A549 (cell line): ENCODE data around the gene NAV2. TPM values are rescaled to one million over a fixed set of nuclear protein-coding genes. Genes with fewer than 3 reads are reported as not detected.

Experiments used
- ATAC-seq, 2 experiments: fragments of 200-7000 bp in 1 of 2; fragments of >200 bp in 1 of 2; cut with Nextera tagmentation in 1 of 2; cut with Tn5 transposase in 1 of 2; 3 replicates each; pipeline versions ENCODE4 v1.8.0 to v1.9.1; 2018 to 2020; ENCODE audit warnings: mild to moderate bottlenecking in 1 of 2, moderate library complexity in 1 of 2
- CTCF ChIA-PET: fragments of 300-600 bp; sonication (Branson Sonifier 250); formaldehyde crosslinking; extraction: SDS; loops from one replicate; lab custom pipeline; 2021; ENCODE audit warnings: antibody characterized with exemption, inconsistent platforms; lab: Yijun Ruan, JAX
- POLR2A ChIA-PET: fragments of 350-600 bp; formaldehyde crosslinking; extraction: SDS; loops from one replicate; lab custom pipeline; 2021; ENCODE audit warnings: antibody characterized with exemption, inconsistent platforms; lab: Yijun Ruan, JAX
- DNase-seq, 2 experiments: peaks; one replicate each; pipeline versions ENCODE4 v3.0.0 to v3.0.0-alpha.2; 2011 to 2016; ENCODE audit warnings: low read depth in 1 of 2, low spot score in 1 of 2
- FAIRE-seq: peaks from 2 replicates; lab custom pipeline; 2011; peaks lifted over from hg19 to GRCh38; lab: Jason Lieb, UNC
- H3K27ac ChIP-seq, 2 experiments: fragments of >200 bp; sonication (Bioruptor Twin); formaldehyde crosslinking; 3 replicates each; pipeline ENCODE4 v1.5.1; 2016 to 2017
- H3K4me1 ChIP-seq: fragments of >200 bp; sonication (Bioruptor Twin); formaldehyde crosslinking; 3 replicates; pipeline ENCODE4 v1.6.1; 2016
- H3K4me2 ChIP-seq: fragments of >200 bp; sonication (Bioruptor Twin); formaldehyde crosslinking; 3 replicates; pipeline ENCODE4 v1.6.1; 2016
- H3K4me3 ChIP-seq: fragments of >200 bp; sonication (Bioruptor Twin); formaldehyde crosslinking; 3 replicates; pipeline ENCODE4 v1.5.1; 2016
- H3K9me3 ChIP-seq: fragments of >200 bp; sonication (Bioruptor Twin); formaldehyde crosslinking; 3 replicates; pipeline ENCODE4 v1.6.1; 2016
- CBX2 ChIP-seq: fragments of 200-600 bp; sonication (generic); IDR thresholded peaks from 2 replicates; pipeline ENCODE4 v1.6.1; 2016; ENCODE audit warnings: low read depth, mild to moderate bottlenecking, borderline replicate concordance
- CEBPB ChIP-seq, 2 experiments: fragments of >200 bp in 1 of 2; sonication (Bioruptor Twin) in 1 of 2; formaldehyde crosslinking in 1 of 2; IDR thresholded peaks; 2 replicates each; pipeline ENCODE4 v1.6.1; 2012 to 2016
- CHD4 ChIP-seq: fragments of 200-600 bp; sonication (generic); IDR thresholded peaks from 2 replicates; pipeline ENCODE4 v1.6.1; 2016; ENCODE audit warnings: antibody characterized with exemption, mild to moderate bottlenecking, borderline replicate concordance
- FOSL2 ChIP-seq, 2 experiments: fragments of 450-650 bp in 1 of 2; fragments of >200 bp in 1 of 2; sonication (Bioruptor Twin) in 1 of 2; formaldehyde crosslinking; IDR thresholded peaks; 2 replicates each; pipeline versions ENCODE4 v1.5.0 to v1.6.1; 2016 to 2020; ENCODE audit warnings: mild to moderate bottlenecking in 1 of 2, moderate library complexity in 1 of 2
- GATA3 ChIP-seq: IDR thresholded peaks from 2 replicates; pipeline ENCODE4 v1.6.1; 2012; ENCODE audit warnings: borderline replicate concordance
- HEYL ChIP-seq: fragments of 250-450 bp; sonication (Bioruptor Pico); IDR thresholded peaks from 2 replicates; pipeline ENCODE4 v1.8.0; 2021; ENCODE audit warnings: mild to moderate bottlenecking, moderate library complexity
- HOXB13 ChIP-seq: fragments of 250-450 bp; sonication (Bioruptor Pico); IDR thresholded peaks from 2 replicates; pipeline ENCODE4 v1.5.0; 2020; ENCODE audit warnings: low read depth, mild to moderate bottlenecking, moderate library complexity
- HOXB5 ChIP-seq: fragments of 250-450 bp; sonication (Bioruptor Pico); IDR thresholded peaks from 2 replicates; pipeline ENCODE4 v1.5.0; 2020; ENCODE audit warnings: mild to moderate bottlenecking, moderate library complexity
- JUN ChIP-seq, 2 experiments: fragments of >200 bp; sonication (Bioruptor Twin); formaldehyde crosslinking; IDR thresholded peaks; 2 replicates in 1 of 2; 3 replicates in 1 of 2; pipeline ENCODE4 v1.6.1; 2016 to 2017
- KDM1A ChIP-seq: fragments of 200-600 bp; sonication (generic); IDR thresholded peaks from 2 replicates; pipeline ENCODE4 v1.6.1; 2016; ENCODE audit warnings: low read depth, mild to moderate bottlenecking
- MAFK ChIP-seq: fragments of 450-650 bp; IDR thresholded peaks from 2 replicates; pipeline ENCODE4 v1.6.1; 2014; ENCODE audit not compliant: partially characterized antibody
- NFE2L2 ChIP-seq: fragments of 150-350 bp; conservative IDR thresholded peaks from 2 replicates; pipeline ENCODE4 v1.6.1; 2014; ENCODE audit warnings: low read length
- NR3C1 ChIP-seq: fragments of >200 bp; sonication (Bioruptor Twin); formaldehyde crosslinking; IDR thresholded peaks from 3 replicates; pipeline ENCODE4 v1.6.1; 2017
- PHF8 ChIP-seq: fragments of 200-600 bp; sonication (generic); IDR thresholded peaks from 2 replicates; pipeline ENCODE4 v1.6.1; 2016; ENCODE audit warnings: low read depth, mild to moderate bottlenecking, antibody characterized with exemption, moderate library complexity, borderline replicate concordance
- RAD21 ChIP-seq, 2 experiments: fragments of >200 bp in 1 of 2; sonication (Bioruptor Twin) in 1 of 2; formaldehyde crosslinking in 1 of 2; IDR thresholded peaks in 1 of 2; conservative IDR thresholded peaks in 1 of 2; 2 replicates in 1 of 2; 3 replicates in 1 of 2; pipeline ENCODE4 v1.6.1; 2012 to 2018; ENCODE audit warnings: inconsistent platforms in 1 of 2
- RARB ChIP-seq: fragments of 250-450 bp; sonication (Bioruptor Pico); IDR thresholded peaks from 2 replicates; pipeline ENCODE4 v1.8.0; 2021; ENCODE audit warnings: mild to moderate bottlenecking, moderate library complexity
- RCOR1 ChIP-seq: fragments of 150-350 bp; IDR thresholded peaks from 2 replicates; pipeline ENCODE4 v1.6.1; 2014; ENCODE audit warnings: antibody characterized with exemption, low read length, low read depth
- RFX5 ChIP-seq: fragments of 450-650 bp; IDR thresholded peaks from 2 replicates; pipeline ENCODE4 v1.7.1; 2014; ENCODE audit warnings: antibody characterized with exemption, mild to moderate bottlenecking, moderate library complexity
- RNF2 ChIP-seq: fragments of 200-600 bp; sonication (generic); IDR thresholded peaks from 2 replicates; pipeline ENCODE4 v1.6.1; 2016; ENCODE audit warnings: low read depth, mild to moderate bottlenecking, antibody characterized with exemption, moderate library complexity, borderline replicate concordance
- SMC3 ChIP-seq: fragments of >200 bp; sonication (Bioruptor Twin); formaldehyde crosslinking; IDR thresholded peaks from 3 replicates; pipeline ENCODE4 v1.6.1; 2018; ENCODE audit warnings: inconsistent platforms
- SREBF2 ChIP-seq: fragments of 450-650 bp; IDR thresholded peaks from 2 replicates; pipeline ENCODE4 v1.6.1; 2014; ENCODE audit warnings: mild to moderate bottlenecking, moderate library complexity
- TFCP2L1 ChIP-seq: fragments of 250-450 bp; sonication (Bioruptor Pico); IDR thresholded peaks from 2 replicates; pipeline ENCODE4 v1.5.0; 2021; ENCODE audit warnings: mild to moderate bottlenecking
- TP53 ChIP-seq: fragments of 250-450 bp; sonication (Bioruptor Pico); IDR thresholded peaks from 2 replicates; pipeline ENCODE4 v1.5.0; 2021; ENCODE audit warnings: mild to moderate bottlenecking, moderate library complexity
- ZC3H11A ChIP-seq: fragments of 450-650 bp; IDR thresholded peaks from 2 replicates; pipeline ENCODE4 v1.6.1; 2014; ENCODE audit warnings: antibody characterized with exemption, mild to moderate bottlenecking
- ZFP36 ChIP-seq: fragments of 450-650 bp; IDR thresholded peaks from 2 replicates; pipeline ENCODE4 v1.6.1; 2014; ENCODE audit warnings: borderline replicate concordance; ENCODE audit not compliant: partially characterized antibody
- WGBS: methylation state at CpG from one replicate; pipeline ENCODE4 v1.1.6; 2017; ENCODE audit errors: missing lambda C conversion rate; 5-methylcytosine and 5-hydroxymethylcytosine counted together
- polyA plus RNA-seq, 4 experiments: library from polyadenylated mRNA; depleted of rRNA in 3 of 4; stranded (reverse); fragments of >200 nt; fragmentation: RNase III in 1 of 4; extraction: RNeasy Plus Mini Kit Qiagen cat#74134 plus additional on column Dnase treatment in 1 of 4; gene quantifications; 2 replicates in 3 of 4; 3 replicates in 1 of 4; pipeline ENCODE4 v1.2.3, GENCODE V29; 2011 to 2017
- TF ChIP-seq, protein P1 (sequence below): fragments of 150-350 bp; IDR thresholded peaks from 2 replicates; pipeline ENCODE4 v1.6.1; 2014; ENCODE audit warnings: low read depth, mild to moderate bottlenecking, low read length
- TF ChIP-seq, protein P2 (sequence below): fragments of 450-650 bp; IDR thresholded peaks from 2 replicates; pipeline ENCODE4 v1.6.1; 2014; ENCODE audit warnings: antibody characterized with exemption
- TF ChIP-seq, protein P3 (sequence below): fragments of 250-450 bp; sonication (Bioruptor Pico); IDR thresholded peaks from 2 replicates; pipeline ENCODE4 v1.5.0; 2021; ENCODE audit warnings: mild to moderate bottlenecking, moderate library complexity, borderline replicate concordance

The NAV2 gene
- polyA plus RNA-seq, 2 of the 4 experiments (the other 2 are of a cell fraction): 4.9 to 19.8 TPM

DNA sequence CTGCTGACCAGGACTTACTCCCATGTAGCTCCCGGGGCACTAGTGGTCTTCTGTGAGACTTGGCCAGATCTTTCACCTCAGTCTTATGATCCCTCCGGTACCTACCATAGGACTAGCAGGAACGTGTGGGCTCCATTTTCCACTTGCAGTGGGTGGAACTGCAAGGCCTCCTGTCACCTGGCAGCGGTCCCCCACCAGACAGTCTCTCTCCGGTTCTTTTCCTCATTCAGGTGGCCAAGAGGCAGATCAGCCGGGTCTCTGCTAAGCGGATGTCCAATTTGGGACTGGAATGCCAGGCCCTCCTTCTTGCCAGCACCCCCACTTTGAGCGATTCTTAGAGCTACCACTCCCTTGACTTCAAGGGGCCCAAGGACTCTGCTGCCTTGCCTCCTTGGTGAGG, 158.9 kb downstream of the NAV2 start:
- no peak for TF ChIP-seq PHF8
- TF ChIP-seq HOXB5 (CRISPR knock-in tag): no peak
- TF ChIP-seq HOXB13 (CRISPR knock-in tag): no peak
- TF ChIP-seq CEBPB (IDR thresholded peaks at IDR 0.05): no peak
- DNase-seq (no peak), ATAC-seq (no peak), FAIRE-seq (no peak)
- no peaks in the 10 kb centered on the region for H3K9me3 ChIP-seq
- 59% methylated on average over 8 of the region's 8 CpGs for WGBS
- H3K4me2 ChIP-seq: no peak overlapping the region
- H3K4me1 ChIP-seq: no peaks in the 10 kb centered on the region
- H3K4me3 ChIP-seq: no peak overlapping the region
- H3K27ac ChIP-seq: no peak overlapping the region
- POLR2A ChIA-PET: no interaction called here
- CTCF ChIA-PET: interaction anchor here (1.3 kb wide), 1 partner anchor 8 kb away, joined by 5 read pairs; no protein-coding TSS in a partner anchor

DNA sequence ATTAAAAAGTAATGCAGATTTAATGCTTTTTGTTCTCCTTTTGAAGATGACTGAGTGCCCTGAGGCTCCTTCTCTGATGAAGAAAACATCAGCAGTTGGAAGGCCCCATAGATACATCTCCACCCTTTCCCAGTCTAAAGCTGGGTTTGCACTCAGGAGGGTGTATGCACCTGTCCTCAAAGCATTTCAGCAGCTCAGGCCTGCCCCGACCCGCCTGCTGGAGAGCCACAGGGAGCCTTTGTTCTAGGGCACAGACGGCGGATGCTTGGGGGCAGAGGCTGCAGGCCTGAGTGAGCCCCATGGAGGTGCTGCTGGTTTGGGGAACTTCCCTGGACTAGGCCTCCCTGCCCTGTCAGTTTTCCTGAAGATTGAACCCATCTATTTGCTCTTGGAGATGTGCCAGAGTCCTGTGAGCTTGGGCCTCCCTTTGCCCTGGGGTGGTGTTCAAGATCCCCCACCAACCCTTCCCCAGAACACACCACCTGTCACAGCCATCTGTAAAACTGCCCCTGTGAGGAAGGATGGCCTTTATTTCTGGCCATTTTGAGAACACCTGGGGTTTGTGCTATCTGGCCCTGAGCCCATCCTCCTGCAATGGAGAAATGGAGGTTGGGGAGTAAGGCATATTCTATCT, 160.0 kb downstream of the NAV2 start:
- WGBS: 77% methylated on average over 4 of the region's 4 CpGs
- ChIA-PET POLR2A (no interaction called here), CTCF (interaction anchor here (0.9 to 1.3 kb wide), 2 partner anchors 9 to 32 kb away, joined by 3 to 5 read pairs; no protein-coding TSS in a partner anchor)
- Histone ChIP-seq H3K4me2 (no peak overlapping the region), H3K27ac (no peak overlapping the region), H3K4me1 (no peaks in the 10 kb centered on the region), H3K9me3 (no peaks in the 10 kb centered on the region), H3K4me3 (no peak overlapping the region)
- no peak for TF ChIP-seq ZFP36
- no peak for TF ChIP-seq HOXB13 (CRISPR knock-in tag)
- no peak for TF ChIP-seq MAFK
- TF ChIP-seq RFX5: no peak
- TF ChIP-seq RNF2: no peak
- TF ChIP-seq KDM1A: no peak
- TF ChIP-seq SREBF2: no peak
- TF ChIP-seq, protein P1, sequence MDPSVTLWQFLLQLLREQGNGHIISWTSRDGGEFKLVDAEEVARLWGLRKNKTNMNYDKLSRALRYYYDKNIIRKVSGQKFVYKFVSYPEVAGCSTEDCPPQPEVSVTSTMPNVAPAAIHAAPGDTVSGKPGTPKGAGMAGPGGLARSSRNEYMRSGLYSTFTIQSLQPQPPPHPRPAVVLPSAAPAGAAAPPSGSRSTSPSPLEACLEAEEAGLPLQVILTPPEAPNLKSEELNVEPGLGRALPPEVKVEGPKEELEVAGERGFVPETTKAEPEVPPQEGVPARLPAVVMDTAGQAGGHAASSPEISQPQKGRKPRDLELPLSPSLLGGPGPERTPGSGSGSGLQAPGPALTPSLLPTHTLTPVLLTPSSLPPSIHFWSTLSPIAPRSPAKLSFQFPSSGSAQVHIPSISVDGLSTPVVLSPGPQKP: no peak
- FAIRE-seq (no peak), ATAC-seq (no peak), DNase-seq (no peak)

DNA sequence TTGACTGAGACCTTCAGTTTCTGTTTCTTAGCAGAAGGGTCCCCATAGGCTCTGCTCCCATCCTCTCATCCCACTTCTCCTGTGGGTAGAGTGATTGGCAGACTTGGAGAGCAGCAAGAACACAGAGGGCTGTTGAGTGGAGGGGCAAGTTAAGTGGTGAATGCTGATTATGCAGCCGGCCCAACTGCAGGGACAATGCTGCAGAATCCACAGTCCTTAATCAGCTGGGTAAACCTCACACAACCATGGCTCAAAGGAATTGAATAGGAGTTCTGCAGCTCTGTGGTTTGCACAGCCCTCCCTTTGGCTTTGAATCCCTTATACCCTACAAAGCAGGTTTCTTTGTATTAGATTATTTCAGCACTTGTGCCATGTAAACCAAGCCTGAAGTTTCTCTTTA, 161.1 kb downstream of the NAV2 start:
- DNase-seq (no peak), ATAC-seq (no peak), FAIRE-seq (no peak)
- whole genome bisulfite sequencing: 65% methylated on average over 1 of the region's 1 CpG
- POLR2A ChIA-PET: no interaction called here
- CTCF ChIA-PET: interaction anchor here (0.9 kb wide), 1 partner anchor 31 kb away, joined by 3 read pairs; no protein-coding TSS in a partner anchor
- TF ChIP-seq NFE2L2: no peak
- TF ChIP-seq ZC3H11A: no peak
- no peak for TF ChIP-seq CBX2
- TF ChIP-seq SREBF2: no peak
- TF ChIP-seq RCOR1: no peak
- TF ChIP-seq GATA3: no peak
- TF ChIP-seq FOSL2 (IDR thresholded peaks at IDR 0.05): no peak
- no peak for TF ChIP-seq FOSL2 (CRISPR knock-in tag; IDR thresholded peaks at IDR 0.05)
- no peak for TF ChIP-seq RARB
- Histone ChIP-seq H3K4me3 (no peak overlapping the region), H3K9me3 (no peaks in the 10 kb centered on the region), H3K4me2 (no peak overlapping the region), H3K4me1 (no peaks in the 10 kb centered on the region), H3K27ac (no peak overlapping the region)

DNA sequence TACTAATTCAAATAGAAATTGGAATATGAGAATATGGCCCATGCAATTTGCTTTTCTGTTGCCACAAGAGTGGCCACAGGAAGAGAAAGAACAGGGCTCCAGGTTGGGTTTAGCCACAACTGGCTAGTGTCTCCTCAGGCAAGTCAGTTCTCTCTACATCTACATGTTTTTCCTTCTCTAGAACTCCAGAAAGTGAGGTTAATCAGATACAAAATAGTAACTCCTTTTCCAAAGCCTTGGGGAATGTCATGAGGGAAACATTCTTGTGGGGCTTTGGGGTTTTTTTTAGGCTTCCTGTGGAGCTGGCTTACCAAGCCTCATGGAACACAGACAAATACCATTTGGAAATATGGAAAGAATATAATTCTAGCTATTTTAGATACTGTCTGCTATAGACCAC, 161.6 kb downstream of the NAV2 start:
- POLR2A ChIA-PET: no interaction called here
- TF ChIP-seq SMC3: no peak
- TF ChIP-seq NR3C1: no peak
- TF ChIP-seq, protein P2, sequence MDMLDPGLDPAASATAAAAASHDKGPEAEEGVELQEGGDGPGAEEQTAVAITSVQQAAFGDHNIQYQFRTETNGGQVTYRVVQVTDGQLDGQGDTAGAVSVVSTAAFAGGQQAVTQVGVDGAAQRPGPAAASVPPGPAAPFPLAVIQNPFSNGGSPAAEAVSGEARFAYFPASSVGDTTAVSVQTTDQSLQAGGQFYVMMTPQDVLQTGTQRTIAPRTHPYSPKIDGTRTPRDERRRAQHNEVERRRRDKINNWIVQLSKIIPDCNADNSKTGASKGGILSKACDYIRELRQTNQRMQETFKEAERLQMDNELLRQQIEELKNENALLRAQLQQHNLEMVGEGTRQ: no peak
- TF ChIP-seq ZFP36: no peak
- no peak for TF ChIP-seq RAD21 (conservative IDR thresholded peaks at IDR 0.05 in 1 of 2, IDR thresholded peaks at IDR 0.05 in 1 of 2)
- no peak for TF ChIP-seq TP53 (CRISPR knock-in tag)
- TF ChIP-seq JUN (IDR thresholded peaks at IDR 0.05): no peak
- no peak for TF ChIP-seq TFCP2L1
- TF ChIP-seq HEYL (CRISPR knock-in tag): no peak
- TF ChIP-seq CHD4: no peak
- TF ChIP-seq RFX5: no peak
- TF ChIP-seq, protein P3, sequence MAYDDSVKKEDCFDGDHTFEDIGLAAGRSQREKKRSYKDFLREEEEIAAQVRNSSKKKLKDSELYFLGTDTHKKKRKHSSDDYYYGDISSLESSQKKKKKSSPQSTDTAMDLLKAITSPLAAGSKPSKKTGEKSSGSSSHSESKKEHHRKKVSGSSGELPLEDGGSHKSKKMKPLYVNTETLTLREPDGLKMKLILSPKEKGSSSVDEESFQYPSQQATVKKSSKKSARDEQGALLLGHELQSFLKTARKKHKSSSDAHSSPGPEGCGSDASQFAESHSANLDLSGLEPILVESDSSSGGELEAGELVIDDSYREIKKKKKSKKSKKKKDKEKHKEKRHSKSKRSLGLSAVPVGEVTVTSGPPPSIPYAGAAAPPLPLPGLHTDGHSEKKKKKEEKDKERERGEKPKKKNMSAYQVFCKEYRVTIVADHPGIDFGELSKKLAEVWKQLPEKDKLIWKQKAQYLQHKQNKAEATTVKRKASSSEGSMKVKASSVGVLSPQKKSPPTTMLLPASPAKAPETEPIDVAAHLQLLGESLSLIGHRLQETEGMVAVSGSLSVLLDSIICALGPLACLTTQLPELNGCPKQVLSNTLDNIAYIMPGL: no peak
- TF ChIP-seq SREBF2: no peak

More for the DNA sequence above, 161.6 kb downstream of the NAV2 start:
- H3K9me3 ChIP-seq: no peaks in the 10 kb centered on the region
- H3K27ac ChIP-seq: no peak overlapping the region
- DNase-seq: no peak
- ATAC-seq: no peak
- H3K4me1 ChIP-seq: no peaks in the 10 kb centered on the region
- H3K4me2 ChIP-seq: no peak overlapping the region
- H3K4me3 ChIP-seq: no peak overlapping the region
- no peak for FAIRE-seq
- CTCF ChIA-PET: no interaction called here
